Muscle of back (tissue), 11 donors: Measurements from ENCODE around the gene ZHX3. TPM values are rescaled to one million over a fixed set of nuclear protein-coding genes. Genes with fewer than 3 reads are reported as not detected.

Experiments used
- DNase-seq, 3 donors: peaks; one replicate each; pipeline versions ENCODE4 v3.0.0 to v3.0.0-alpha.2; 2013
- polyA plus RNA-seq, 10 donors: library from polyadenylated mRNA; unstranded; fragments of 120-200 nt; gene quantifications; one replicate each; pipeline ENCODE4 v1.2.1, GENCODE V29; 2013; ENCODE audit not compliant: insufficient read length in 10 of 10

ZHX3 gene
- polyA plus RNA-seq, 10 donors, result 8.4 to 13.6 (median 10.1) TPM

GRCh38 chr20:41356951-41357350, 39.4 kb upstream of the ZHX3 start:
- DNase-seq, result no peak

DNA sequence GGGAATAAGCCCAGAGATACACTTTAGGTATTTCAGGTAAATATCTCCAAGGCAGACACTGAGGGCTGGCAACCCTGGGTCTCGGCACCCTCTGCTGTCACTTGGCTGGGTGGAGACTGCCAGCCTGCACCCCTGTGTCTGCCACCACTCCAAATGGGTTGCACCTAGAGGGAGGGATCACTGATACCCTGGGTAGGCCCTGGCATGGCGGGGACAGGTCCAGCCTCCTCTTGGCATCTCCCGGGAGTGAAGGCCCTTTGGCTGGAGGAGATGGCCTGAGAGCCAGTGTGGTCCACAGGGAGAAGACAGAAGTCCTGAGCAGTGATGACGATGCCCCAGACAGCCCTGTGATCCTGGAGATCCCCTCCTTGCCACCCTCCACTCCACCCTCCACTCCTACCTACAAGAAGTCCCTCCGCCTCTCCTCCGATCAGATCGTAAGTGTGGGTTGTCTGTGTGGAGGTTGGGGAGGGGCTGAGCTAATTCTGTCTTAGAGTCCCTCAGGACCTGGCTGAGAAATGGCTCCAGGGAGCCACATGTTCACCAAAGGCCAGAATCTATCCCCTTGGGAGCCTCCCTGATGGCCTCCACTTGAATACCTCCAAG, 38.2 kb upstream of the ZHX3 start:
- DNase-seq, result no peak

GRCh38 chr20:41355192-41355591, 37.7 kb upstream of the ZHX3 start:
- DNase-seq, result no peak

DNA sequence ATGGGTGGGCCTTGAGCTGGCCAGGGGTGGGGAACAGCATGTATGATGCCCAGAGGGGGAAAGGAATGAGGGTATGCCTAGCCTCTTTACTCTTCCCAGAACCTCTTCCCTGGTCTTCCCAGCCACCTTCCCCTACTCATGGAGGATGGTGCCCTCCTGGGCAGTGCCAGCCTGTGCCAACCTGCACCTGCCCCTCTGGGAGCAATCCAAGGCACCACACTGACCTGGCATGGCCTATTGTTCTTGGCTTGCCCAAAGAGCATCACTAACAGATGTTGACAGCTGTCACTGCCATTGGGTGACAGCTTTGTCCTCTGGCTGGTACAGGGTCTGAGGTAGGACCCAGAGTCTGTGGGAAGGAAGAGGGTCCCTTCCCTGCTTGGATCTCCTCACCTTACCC, 36.0 kb upstream of the ZHX3 start:
- no peak for DNase-seq

DNA sequence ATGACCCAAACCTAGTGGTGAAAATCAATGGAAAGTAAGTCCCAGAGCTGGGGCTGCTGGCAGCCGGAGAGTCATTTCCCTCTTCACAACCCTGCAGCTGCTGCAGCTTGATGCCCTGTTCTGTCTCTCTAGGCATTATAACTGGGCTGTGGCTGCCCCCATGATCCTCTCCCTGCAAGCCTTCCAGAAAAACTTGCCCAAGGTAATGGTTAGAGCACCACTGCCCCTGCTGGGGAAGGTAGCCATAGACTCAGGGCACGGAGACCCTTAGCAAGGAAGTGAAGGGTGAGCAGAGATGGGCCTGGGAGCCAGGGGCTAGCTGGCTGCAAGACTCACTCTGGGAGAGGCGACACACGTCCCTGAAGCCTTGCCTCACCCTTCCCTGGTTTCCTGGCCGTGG, 35.1 kb upstream of the ZHX3 start:
- DNase-seq, result no peak

DNA sequence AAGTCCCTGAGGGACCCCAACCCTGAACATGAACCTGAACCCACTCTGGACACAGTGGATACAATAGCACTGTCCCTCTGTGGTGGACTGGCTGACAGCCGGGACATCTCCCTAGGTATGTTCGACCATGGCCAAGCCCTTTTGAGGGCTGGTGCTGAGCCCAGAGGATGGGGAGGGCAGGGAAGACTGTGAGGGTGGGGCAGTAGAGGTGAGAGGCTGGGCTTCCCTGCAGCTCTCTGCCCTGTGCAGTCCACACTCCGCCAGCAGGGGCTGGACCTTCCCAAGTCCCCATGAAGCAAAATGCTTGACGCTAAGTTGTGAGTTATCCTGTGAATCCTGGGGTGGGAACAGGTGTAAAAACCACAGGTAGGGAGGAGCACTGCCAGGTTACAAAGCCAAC, 34.6 kb upstream of the ZHX3 start:
- DNase-seq, result no peak

DNA sequence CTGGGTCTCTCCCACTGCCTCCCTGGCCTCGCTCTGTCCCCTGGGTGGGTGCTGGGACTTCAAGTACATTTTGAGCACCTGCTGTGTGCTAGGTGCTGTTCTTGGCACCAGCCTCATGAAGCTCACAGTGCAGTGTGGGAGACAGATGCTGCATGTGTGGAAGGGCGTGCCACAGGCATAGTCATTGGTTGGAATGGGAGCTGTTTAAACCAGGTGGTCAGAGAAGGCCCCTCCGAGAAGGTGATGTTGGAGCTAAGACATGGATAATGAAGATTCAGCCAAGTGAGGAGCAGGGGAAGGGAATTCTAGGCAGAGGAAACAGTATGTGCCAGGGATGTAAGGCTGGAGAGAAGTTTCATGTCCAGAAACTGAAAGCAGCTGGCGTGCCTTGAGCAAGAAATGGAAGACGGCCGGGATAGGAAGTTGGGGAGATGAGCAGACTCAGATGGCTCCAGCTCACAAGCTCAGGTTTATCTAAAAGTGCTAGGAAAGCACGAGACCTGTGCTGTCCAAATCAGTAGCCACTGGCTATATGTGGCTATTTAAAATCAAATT, 33.0 kb upstream of the ZHX3 start:
- no peak for DNase-seq

- no peak for DNase-seq
Observed at GRCh38 chr20:41349943-41350342, 32.4 kb upstream of the ZHX3 start.

- no peak for DNase-seq
Observed at GRCh38 chr20:41349266-41349665, 31.7 kb upstream of the ZHX3 start.

DNA sequence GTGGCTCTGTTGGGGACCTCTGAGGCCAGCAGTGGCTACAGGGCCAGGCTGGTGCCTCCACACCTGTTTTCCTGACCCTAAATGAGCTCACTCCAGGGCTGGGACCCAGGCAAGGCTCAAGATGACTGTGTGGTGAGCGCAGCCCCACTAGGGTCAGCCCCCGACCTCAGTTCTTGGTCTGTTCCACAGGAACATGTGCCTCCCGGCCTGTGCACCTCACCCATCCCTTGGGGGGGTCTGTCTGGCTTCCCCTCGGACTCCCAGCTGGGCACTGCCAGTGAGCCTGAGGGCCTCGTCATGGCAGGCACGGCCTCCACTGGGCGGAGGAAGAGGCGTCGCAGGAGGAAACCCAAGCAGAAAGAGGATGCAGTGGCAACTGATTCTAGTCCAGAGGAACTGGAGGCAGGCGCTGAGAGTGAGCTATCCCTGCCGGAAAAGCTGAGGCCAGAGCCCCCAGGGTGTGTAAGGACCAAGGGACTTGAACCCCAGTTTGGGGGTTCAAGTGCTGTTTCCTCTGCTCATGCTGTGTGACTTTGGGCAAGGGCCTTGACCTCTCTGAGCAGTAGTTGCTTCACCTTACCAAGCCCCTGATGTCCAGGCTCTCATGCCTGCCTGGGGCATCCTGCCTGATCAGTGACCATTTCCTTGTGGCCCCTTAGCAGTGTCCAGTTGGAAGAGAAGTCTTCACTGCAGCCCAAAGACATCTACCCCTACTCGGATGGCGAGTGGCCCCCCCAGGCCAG, 31.1 kb upstream of the ZHX3 start:
- DNase-seq, result no peak

GRCh38 chr20:41347523-41348429, 30.2 kb upstream of the ZHX3 start:
- peak in 1 of 3 donors; percentile 10 for DNase-seq

GRCh38 chr20:41345729-41346067, 28.2 kb upstream of the ZHX3 start:
- peak in 1 of 3 donors; percentile 2 for DNase-seq

DNA sequence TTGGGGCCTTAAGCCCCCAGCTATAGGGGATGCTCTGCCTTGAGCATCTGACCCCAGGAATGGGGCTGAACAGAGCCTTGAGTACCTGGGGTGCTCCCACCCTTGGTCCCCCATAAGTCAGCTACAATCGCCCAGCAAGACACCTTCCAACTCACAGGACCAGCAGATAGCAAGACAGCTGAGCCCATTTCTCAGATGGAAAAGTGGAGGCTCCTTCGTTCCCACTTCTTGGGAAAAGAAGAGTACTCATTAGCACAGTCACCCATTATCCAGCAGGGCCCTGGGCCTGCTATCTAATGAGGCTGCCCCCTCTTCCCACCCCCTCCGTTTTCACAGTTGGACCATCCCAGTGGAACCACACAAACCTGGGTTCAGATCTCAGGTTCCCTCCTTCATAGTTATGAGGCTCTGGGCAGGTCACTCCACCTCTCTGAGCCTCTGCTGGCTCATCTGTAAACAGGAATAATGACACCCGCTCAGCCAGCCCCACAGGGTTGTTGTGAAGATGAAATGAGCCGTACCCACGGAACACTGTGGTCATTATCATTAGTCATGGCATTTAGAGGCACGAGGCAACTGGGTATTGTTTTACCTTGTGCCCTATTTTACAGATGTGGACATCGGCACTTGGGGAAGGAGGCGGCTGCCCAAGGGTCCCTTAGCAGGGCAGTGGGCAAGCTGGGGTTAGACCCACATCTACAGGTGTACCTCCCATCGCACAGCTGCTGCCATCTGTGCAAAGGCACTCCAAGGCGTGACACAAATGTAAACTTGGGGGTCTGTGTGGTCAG, 27.6 kb upstream of the ZHX3 start:
- no peak for DNase-seq

DNA sequence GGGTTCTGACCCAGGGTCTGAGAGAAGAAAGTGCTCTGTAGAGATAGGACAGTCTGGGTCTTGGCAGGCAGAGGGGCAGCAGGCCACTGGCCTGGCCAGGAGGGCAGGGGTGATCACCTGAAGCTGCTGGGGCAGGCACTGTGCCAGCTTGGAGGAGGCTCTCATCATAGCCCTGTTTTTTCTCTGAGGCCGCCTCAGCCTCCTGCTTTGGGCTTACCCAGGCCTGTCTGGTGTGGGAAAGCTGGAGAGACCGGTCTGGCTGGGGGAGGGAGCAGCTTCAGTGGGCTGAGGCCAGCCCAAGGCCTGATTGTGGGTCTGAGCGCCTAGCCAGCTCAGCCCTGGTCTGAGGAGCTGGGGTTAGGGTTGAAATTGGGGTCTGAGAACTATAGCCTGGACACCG, 26.9 kb upstream of the ZHX3 start:
- no peak for DNase-seq

DNA sequence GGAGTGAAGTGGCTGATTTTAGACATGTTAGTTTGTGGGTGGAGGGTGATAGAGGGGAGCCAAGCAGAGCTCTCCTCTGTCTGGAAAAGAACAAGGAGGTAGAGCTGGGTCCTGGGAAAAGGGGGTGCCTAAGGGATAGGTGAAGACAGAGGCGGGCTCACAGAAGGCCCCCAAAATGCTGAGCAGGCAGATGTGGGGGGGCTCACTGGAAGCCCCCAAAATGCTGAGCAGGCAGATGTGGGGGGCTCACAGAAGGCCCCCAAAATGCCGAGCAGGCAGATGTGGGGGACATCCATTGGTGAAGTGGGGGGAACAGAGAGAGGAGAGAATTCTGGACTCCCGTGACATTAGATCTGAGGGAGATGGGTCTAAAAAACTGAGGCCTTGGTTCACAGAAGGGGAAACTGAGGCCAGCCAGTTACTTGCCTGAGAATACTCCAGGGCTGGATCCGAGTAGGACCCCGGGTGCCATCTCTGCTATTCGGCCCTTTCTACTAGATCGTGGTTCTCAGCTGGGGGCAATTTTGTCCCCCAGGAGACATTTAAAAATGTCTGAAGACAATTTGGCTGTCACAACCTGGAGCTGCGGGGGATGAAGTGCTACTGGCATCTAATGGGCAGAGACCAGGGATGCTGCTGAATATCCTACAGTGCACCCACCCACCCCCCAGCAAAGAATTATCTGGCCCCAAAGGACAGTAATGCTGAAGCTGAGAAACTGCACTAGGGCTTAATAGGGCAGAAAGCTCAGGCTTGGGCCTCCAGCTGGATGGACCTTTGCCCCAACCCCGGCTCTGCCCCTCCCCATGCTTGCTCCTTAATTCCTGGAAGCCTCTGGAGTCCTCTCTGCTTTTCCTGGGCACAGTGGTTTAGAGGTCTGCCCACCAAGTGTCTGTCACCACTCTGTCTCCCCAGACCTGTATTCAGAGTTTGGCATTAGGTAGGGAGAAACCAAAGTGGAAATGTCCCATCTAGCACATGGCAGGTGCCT, 25.2 kb upstream of the ZHX3 start:
- DNase-seq, result no peak

DNA sequence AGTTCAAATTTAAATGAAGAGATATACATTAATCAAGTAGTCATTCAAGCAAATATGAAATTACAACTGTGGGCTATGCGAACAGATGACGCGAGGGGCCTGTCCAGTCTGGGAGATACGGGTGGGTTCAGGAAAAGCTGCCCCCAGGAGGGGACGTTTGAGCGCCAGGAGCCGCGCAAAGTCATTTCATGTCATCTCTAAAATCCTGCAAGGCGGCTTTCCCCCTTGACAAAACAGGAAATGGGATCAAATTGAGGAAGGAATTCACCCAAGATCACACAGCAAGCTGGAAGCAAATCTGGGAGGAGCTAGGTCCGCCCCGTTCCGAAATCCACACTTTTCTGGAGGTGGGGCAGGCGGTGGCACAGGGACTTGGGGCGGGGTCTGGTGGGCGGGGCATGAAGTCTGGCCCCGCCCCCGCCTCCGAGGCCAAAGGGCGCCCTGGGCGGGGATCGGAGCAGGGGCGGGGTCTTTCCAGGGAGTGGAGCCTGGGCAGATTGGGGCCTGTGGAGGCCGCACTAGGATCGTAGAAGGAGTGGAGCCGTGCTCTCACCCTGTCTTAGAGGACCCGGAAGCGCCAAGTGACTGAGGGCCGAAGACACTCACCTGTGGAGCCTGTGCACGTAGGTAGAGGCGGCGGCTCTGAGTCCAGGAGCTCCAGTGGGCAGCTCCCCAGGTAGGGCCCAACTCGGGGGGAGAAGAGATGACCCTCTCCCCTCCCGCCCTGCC, 23.0 kb upstream of the ZHX3 start, which contains the start of gene LPIN3:
Gene LPIN3, plus strand, starts transcription at position 495 of the 729 bp plus-strand sequence. CDS start 4,983 bp downstream, outside the sequence.
- peak; percentile 79 to 91 (median 80) for DNase-seq

DNA sequence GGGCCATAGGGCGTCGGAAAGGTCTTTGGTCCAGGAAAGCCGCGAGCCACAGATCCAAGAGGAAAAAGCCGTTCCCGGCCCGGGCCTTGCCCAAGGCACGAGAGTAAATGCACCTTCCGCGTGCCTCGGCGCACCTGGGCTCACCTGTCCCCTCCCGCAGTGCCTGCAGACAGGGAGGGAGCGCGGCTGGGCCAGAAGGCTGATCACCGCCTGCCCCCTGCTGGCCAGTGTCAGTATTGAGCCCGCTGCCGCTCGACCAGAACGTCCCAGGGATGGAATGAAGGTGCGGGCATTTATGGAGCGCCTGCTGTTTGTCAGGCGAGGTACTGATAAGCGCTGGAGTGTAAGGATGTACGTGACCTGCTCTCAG, 22.4 kb upstream of the ZHX3 start:
- DNase-seq, result peak; percentile 64 to 89 (median 72)

GRCh38 chr20:41336711-41337492, 19.4 kb upstream of the ZHX3 start:
- DNase-seq, result no peak

DNA sequence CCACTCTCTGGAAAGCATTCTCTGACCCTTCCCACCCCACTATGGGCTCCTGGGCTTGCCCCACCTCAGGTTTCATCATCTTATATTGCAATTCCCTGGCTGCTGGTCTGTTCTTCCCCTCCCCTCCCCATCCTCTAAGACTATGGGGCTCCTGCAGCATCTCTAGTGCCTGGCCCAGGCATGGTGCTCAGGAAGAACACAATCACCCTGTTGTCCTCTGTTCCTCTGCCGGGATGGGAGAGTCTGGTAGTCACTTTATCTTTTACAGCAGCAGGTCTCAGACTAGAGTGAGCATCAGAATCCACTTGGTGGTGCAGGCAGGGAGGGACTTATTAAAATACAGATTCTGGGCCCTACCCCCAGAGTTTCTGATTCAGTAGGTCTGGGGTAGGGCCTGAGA, 18.1 kb upstream of the ZHX3 start:
- DNase-seq, result no peak
